PFSK-1 (cell line): Measurements from ENCODE around the gene RGS19.

Experiments used
- FOXP2 ChIP-seq: optimal IDR thresholded peaks from 2 replicates; pipeline ENCODE3; 2011; ENCODE audit warnings: borderline replicate concordance, control low read depth, inconsistent platforms; ENCODE audit not compliant: insufficient read depth; ENCODE audit errors: extremely low read length, extremely low read depth
- POLR2AphosphoS5 ChIP-seq: IDR thresholded peaks from 2 replicates; pipeline ENCODE4 v1.6.1; 2012; ENCODE audit warnings: low read depth, mild to moderate bottlenecking, control low read depth, low read length, moderate library complexity
- REST ChIP-seq, 2 experiments: IDR thresholded peaks; 2 replicates each; pipeline versions ENCODE4 v1.6.1 to v1.8.0; 2011 to 2012; ENCODE audit warnings: low read depth in 2 of 2, low read length in 2 of 2, control low read depth in 1 of 2, inconsistent platforms in 1 of 2, mild to moderate bottlenecking in 1 of 2, moderate library complexity in 1 of 2; ENCODE audit not compliant: insufficient read depth in 1 of 2
- TAF1 ChIP-seq: IDR thresholded peaks from 2 replicates; pipeline ENCODE4 v1.6.1; 2012; ENCODE audit warnings: low read length, control low read depth, borderline replicate concordance; ENCODE audit not compliant: insufficient read depth

GRCh38 chr20:64107736-64108457 lies 28.6 kb upstream of the RGS19 start:
- TF ChIP-seq POLR2AphosphoS5 (no peak), REST (IDR thresholded peaks at IDR 0.05; ENCODE audit: insufficient read depth in 1 of 2, low read depth in 2 of 2, low read length in 2 of 2) (no peak), TAF1 (no peak), FOXP2 (no peak)
